Lower lobe of right lung (tissue), 2 donors: ENCODE measurements around the gene SORCS2. TPM values are rescaled to one million over a fixed set of nuclear protein-coding genes. Genes with fewer than 3 reads are reported as not detected.

Experiments
- ATAC-seq, 2 donors: fragments of 200-7000 bp; cut with Tn5 transposase; one replicate each; pipeline ENCODE4 v1.9.1; 2020 to 2022; ENCODE audit warnings: mild to moderate bottlenecking in 2 of 2, moderate library complexity in 2 of 2
- DNase-seq: peaks from one replicate; pipeline ENCODE4 v3.0.0-alpha.2; 2020
- H3K27ac ChIP-seq: fragments of 200-600 bp; one replicate; pipeline ENCODE4 v1.8.0; 2022
- H3K27me3 ChIP-seq: fragments of 200-600 bp; one replicate; pipeline ENCODE4 v1.8.0; 2022; ENCODE audit warnings: low read depth
- H3K36me3 ChIP-seq: fragments of 200-600 bp; one replicate; pipeline ENCODE4 v1.8.0; 2022; ENCODE audit warnings: mild to moderate bottlenecking
- H3K4me1 ChIP-seq: fragments of 200-600 bp; one replicate; pipeline ENCODE4 v1.8.0; 2022
- H3K4me3 ChIP-seq: fragments of 200-600 bp; one replicate; pipeline ENCODE4 v1.8.0; 2022; ENCODE audit warnings: mild to moderate bottlenecking
- H3K9me3 ChIP-seq: fragments of 200-600 bp; one replicate; pipeline ENCODE4 v1.8.0; 2022
- intact Hi-C: fragments of 100-400 bp; cut with DNase I; formaldehyde crosslinking; loops from one replicate; pipeline ENCODE4 v1.11.0; 2022
- total RNA-seq: library from RNA; stranded (reverse); fragmentation: NEBNext Ultra II Directional; extraction: Animal tissue kit (Norgen Biotek cat#: 25700); gene quantifications from one replicate; pipeline ENCODE4 v1.2.1, GENCODE V29; 2021
- TF ChIP-seq, protein P1 (sequence below): fragments of 200-600 bp; IDR thresholded peaks from one replicate; pipeline ENCODE4 v1.8.0; 2022; ENCODE audit warnings: antibody characterized with exemption, mild to moderate bottlenecking
- donor health status: DM: no; HTN: yes; CAD: no; lungs with severe emphysema.

Gene SORCS2
- total RNA-seq, 1 donor from 2014 or later: 5.8 TPM

DNA sequence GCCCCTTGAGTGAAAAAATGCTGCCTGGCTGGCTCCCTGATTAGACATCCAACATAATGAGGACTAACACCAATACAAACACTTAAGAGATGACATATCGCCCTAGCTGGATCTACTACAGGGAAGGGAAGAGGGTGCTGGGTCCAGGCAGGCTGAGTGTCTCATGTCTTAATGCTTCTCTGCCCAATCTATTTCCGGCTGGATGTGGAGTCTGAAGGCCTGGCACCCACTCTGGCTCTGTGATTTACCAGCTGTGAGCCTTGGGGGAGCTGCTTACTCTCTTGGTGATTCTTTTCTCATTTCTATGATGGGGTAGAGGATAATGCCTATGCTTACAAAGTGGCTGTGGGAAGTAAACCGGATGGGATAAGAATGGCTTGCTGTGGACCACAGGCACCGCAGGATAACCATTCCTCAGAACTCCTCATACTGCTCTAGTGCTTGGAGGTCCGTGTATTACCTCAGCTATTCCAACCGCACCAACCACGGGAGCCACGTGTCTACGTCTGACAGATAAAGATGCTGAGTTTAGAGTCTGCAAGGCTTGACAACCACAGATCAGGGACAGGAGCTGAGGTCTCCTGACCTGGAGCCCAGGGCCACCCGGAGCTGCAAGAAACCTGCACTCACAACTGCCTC lies 585.7 kb downstream of the SORCS2 start:
- Histone ChIP-seq H3K27me3 (no peaks in the 10 kb centered on the region), H3K36me3 (peaks cover 38% of the 10 kb centered on the region), H3K27ac (peak overlapping the region; percentile 50), H3K4me3 (peak overlapping the region; percentile 39), H3K9me3 (no peaks in the 10 kb centered on the region), H3K4me1 (peaks cover 20% of the 10 kb centered on the region)
- ATAC-seq (no peak), DNase-seq (no peak)
- TF ChIP-seq, protein P1, sequence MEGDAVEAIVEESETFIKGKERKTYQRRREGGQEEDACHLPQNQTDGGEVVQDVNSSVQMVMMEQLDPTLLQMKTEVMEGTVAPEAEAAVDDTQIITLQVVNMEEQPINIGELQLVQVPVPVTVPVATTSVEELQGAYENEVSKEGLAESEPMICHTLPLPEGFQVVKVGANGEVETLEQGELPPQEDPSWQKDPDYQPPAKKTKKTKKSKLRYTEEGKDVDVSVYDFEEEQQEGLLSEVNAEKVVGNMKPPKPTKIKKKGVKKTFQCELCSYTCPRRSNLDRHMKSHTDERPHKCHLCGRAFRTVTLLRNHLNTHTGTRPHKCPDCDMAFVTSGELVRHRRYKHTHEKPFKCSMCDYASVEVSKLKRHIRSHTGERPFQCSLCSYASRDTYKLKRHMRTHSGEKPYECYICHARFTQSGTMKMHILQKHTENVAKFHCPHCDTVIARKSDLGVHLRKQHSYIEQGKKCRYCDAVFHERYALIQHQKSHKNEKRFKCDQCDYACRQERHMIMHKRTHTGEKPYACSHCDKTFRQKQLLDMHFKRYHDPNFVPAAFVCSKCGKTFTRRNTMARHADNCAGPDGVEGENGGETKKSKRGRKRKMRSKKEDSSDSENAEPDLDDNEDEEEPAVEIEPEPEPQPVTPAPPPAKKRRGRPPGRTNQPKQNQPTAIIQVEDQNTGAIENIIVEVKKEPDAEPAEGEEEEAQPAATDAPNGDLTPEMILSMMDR: no peak
- intact Hi-C loops: no loop called here

DNA sequence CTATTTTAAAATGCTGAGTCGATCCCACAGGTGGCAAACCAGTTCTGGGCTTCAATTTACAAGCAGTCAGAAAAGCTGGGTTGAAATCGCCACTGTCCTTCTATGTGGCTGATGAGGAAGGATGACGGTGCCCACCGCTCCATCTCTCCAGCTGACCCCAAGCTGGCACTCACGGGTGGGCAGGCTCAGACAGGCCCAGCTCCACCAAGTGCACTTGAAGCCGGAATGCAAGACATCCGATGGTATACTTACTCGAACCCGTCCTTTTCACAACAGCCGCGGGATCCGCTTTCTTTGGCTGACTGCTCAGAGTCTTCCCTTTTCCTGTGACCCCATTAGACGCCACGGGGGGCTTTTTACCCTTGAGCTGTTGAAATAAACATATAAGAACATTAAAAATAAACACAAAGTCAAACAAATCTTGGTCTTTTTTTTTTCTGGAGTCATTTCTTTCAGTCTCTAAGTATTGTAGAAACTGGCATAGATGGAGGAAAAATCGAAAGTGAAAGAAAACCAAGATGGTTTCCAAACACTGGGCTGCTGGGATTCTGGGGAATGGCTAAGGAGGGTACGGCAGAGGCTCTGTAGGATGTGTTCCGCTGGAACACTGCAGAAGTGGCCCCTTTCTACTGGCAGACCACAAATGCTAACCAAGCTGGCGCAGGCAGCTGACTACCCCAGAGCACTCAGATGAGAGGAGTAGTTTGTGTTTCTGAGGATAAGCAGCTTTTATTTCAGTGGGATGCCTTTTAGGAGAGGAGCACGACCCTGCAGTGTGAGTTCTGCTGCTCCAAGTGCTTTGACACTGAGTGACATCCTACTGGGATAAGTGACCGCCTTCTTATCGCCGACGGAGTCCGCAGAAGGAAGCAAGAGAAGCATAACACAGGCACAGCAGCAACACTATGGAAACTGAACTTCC lies 586.4 kb downstream of the SORCS2 start:
- peak overlapping the region; percentile 39 for H3K4me3 ChIP-seq
- intact Hi-C loops: no loop called here
- no peaks in the 10 kb centered on the region for H3K9me3 ChIP-seq
- H3K36me3 ChIP-seq: peaks cover 30% of the 10 kb centered on the region
- peak overlapping the region; percentile 50 for H3K27ac ChIP-seq
- ATAC-seq (no peak), DNase-seq (no peak)
- TF ChIP-seq, protein P1: no peak
- H3K27me3 ChIP-seq: no peaks in the 10 kb centered on the region
- H3K4me1 ChIP-seq: peaks cover 20% of the 10 kb centered on the region

DNA sequence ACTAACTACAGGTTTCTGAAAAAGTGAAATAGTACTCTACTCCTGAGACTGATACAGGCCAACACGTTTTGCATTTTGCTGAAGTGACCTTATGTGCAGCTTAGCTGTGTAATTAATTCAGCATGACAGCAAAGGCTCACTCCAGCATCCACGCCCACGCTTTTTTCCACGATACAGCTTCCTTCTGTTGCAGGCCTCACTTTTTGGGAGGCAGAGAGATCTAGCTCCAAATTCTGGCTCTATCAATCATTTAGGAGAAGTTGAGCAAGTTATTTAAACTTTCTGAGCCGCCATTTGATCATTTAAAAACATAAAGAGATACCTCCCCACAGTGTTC lies 587.1 kb downstream of the SORCS2 start:
- no peak for ATAC-seq
- Histone ChIP-seq H3K27ac (peak overlapping the region; percentile 50), H3K4me3 (peak overlapping the region; percentile 39), H3K4me1 (peaks cover 20% of the 10 kb centered on the region), H3K9me3 (no peaks in the 10 kb centered on the region), H3K27me3 (no peaks in the 10 kb centered on the region), H3K36me3 (peaks cover 30% of the 10 kb centered on the region)
- no peak for DNase-seq
- intact Hi-C loops: no loop called here
- TF ChIP-seq, protein P1: no peak

DNA sequence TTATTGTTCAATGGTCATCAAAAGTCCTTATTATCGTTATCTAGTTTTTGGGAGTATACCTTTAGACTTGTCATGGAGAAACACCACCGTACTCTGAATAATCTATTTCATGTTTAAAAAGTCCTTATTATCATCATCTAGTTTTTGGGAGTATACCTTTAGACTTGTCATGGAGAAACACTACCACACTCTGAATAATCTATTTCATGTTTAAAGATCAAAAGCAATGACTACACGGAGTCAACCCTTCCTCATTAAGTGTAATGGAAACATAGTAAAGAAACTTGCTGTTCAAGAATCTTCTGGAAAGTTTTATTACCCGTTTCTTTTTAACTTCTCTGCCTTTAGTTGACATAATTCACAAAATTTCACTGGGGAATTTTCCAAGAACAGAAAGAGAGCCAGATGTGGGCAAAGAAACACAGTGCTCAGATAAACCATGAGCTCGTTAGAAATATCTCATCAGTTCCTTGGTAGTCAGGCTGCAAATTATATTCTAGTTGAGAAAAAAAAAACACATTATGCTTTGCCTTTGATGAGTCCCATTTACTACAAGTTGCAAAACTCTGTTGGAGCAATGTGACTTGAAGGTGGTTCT lies 588.5 kb downstream of the SORCS2 start:
- H3K27me3 ChIP-seq: no peaks in the 10 kb centered on the region
- ATAC-seq: no peak

DNA sequence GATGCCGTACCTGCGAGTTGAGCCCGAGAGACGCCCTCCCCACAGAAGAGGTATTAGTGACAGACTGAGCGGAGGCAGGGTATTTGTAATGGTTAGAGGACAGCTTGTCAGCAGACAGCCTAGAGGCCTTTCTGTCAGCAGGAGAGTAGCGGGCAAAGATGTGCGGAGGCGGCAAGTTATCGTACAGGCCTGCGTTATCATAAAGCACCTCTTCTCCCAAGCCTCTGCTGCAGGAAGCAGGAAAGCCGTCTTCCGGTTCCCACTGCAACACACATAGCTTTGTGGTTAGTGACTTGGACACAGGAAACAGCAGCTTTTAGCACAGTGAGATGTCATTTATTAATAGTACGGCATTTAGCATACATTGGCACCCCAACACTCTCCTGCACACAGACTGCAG lies 589.0 kb downstream of the SORCS2 start:
- TF ChIP-seq, protein P1: no peak
- peaks cover 20% of the 10 kb centered on the region for H3K4me1 ChIP-seq
- no peaks in the 10 kb centered on the region for H3K27me3 ChIP-seq
- peak in 1 of 2 donors; percentile 22 for ATAC-seq
- H3K36me3 ChIP-seq: peaks cover 34% of the 10 kb centered on the region
- H3K4me3 ChIP-seq: no peak overlapping the region
- H3K27ac ChIP-seq: peak overlapping the region; percentile 54
- intact Hi-C loops: no loop called here
- peak; percentile 43 for DNase-seq
- H3K9me3 ChIP-seq: no peaks in the 10 kb centered on the region

More for the DNA sequence above, 588.5 kb downstream of the SORCS2 start:
- H3K27ac ChIP-seq: peak overlapping the region; percentile 20
- TF ChIP-seq, protein P1: no peak
- peaks cover 39% of the 10 kb centered on the region for H3K36me3 ChIP-seq
- no peak overlapping the region for H3K4me3 ChIP-seq
- H3K4me1 ChIP-seq: peaks cover 20% of the 10 kb centered on the region
- no peak for DNase-seq
- no peaks in the 10 kb centered on the region for H3K9me3 ChIP-seq
- intact Hi-C loops: no loop called here
